GM21515 (cell line): ENCODE results near the gene NACAD.
"Not testable (repeated sequence)": the region's sequence is repeated elsewhere in the genome, so short reads cannot be mapped to it uniquely, and the experiment has no call there.

Source experiments
- ATAC-seq: cut with Tn5 transposase; IDR thresholded peaks from one replicate; pipeline ENCODE4 v1.9.1; 2021; ENCODE audit not compliant: unreplicated experiment

Gene NACAD

GRCh38 chr7:45060295-45060694 is 28.5 kb downstream of the NACAD start:
- ATAC-seq: no peak

DNA sequence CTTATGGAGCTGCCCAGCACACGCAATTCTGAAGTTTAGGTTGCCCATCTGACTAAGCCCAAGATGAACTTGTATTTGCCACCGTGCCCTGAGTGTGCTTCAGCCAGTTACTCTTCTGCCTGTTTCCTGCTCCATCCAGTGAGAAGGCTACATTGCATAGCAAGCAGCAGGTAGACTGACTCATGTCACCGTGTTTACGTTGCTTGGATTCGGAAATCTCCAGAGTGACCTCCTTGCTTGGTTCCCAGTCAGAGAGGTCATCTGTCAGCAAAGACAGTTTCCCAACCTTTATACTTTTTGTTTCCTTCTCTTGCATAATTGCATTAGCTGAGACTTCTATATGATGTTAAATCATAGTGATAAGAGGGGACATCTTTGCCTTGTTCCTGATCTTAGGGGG is 30.9 kb downstream of the NACAD start:
- no peak for ATAC-seq

GRCh38 chr7:45055594-45056219 is 33.1 kb downstream of the NACAD start:
- ATAC-seq: no peak

DNA sequence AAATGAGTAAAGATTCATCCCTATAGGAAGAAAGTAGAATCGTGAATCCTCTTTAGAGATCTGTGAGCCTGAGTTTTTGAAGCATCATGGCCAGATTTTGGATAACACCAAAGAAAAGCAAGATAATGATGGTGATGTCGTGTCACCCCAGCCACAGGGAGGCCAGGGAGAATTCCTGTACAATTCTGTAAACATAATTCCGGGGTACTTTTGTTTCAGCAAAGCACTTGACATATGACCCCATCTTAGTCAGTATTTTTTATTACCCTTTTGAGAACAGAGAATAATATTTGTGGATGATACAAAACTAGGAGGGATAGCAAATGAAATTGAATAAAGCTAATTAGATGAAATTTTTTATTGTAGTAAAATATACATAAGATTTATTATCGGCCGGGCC is 33.8 kb downstream of the NACAD start:
- no peak for ATAC-seq

DNA sequence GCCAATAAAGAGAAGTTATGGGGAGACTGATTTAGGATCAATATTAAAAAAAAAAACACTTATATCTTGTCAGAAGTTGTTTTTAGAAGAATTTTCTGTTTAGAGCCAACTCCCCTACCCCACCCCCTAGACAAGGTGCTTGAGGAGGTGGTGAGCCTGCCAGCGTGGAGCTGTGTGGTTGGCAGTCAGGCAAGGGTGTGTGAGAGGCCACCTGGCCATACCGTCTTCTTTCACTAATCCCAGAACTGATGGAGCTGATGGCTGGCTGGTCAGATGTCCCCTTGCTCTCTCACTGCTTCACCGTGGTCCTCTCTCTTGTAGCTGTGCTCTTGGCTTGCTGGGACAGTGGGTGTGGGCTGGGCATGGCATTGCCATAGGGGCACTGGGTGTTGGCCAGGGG is 34.3 kb downstream of the NACAD start:
- ATAC-seq: no peak

GRCh38 chr7:45053941-45054340 is 34.8 kb downstream of the NACAD start:
- no peak for ATAC-seq

GRCh38 chr7:45053401-45053800 is 35.4 kb downstream of the NACAD start:
- no peak for ATAC-seq

DNA sequence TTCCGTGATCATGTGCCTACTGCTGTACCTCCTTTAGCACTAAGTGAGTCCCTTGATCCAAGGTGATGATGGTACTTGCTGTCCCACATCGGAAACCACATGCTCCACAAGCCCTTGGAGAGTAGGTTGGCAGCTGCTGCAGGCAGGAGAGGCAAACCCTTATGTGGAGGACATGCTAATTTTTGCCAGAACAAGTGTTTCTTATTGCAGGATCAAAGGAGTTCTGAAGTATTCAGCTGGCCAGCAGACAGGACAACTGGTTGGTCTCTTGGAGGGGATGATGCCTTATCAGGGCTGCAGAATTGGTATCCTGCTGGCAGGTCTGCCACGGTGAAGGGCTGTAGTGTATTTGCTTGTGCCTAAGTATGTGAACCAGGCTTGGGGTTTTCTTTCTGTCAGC is 36.8 kb downstream of the NACAD start:
- no peak for ATAC-seq

DNA sequence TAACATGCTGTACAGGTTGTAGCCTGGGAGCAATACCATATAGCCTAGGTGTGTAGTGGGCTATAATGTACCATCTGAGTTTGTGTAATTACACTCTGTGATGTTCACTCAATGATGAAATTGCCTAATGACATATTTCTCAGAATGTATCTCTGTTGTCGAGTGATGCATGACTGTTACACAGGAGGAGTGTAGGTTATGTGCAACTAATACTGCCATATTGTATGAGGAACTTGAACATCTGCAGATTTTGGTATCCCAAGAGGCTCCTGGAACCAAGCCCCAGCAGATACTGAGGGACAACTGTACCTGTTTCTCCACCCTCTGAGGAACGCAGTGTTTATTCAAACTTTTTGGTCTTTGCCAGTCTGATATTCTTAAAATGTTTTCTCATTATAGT is 38.6 kb downstream of the NACAD start:
- no peak for ATAC-seq

- ATAC-seq: no peak
These were observed 40.0 kb downstream of the NACAD start for GRCh38 chr7:45048748-45049147.

- no peak for ATAC-seq
These were observed 44.4 kb downstream of the NACAD start for GRCh38 chr7:45044338-45044737.

- ATAC-seq: no peak
These were observed 49.7 kb downstream of the NACAD start for GRCh38 chr7:45039106-45039505.

GRCh38 chr7:45037876-45038275 is 50.9 kb downstream of the NACAD start:
- ATAC-seq: no peak

GRCh38 chr7:45036796-45037195 is 52.0 kb downstream of the NACAD start:
- no peak for ATAC-seq

DNA sequence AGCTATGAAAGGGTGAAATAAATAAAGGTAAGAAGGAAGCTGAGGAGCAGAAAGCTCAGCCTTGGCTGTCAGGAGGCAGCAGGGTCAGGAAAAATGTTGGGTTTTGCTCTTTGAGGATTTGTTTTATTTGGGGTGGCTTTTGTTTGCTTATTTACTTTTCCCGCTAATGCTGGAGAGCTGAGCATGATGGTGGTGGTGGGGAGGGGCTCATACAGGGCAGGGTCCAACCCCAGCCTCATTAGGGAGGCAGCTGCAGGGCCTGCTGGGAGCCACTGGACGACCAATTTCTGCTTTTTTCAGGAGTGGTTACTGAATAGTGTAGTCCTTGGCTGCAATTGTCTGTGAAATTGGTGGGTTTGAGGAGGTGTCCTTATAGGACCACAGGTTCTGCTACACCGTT is 52.5 kb downstream of the NACAD start:
- ATAC-seq: no peak

DNA sequence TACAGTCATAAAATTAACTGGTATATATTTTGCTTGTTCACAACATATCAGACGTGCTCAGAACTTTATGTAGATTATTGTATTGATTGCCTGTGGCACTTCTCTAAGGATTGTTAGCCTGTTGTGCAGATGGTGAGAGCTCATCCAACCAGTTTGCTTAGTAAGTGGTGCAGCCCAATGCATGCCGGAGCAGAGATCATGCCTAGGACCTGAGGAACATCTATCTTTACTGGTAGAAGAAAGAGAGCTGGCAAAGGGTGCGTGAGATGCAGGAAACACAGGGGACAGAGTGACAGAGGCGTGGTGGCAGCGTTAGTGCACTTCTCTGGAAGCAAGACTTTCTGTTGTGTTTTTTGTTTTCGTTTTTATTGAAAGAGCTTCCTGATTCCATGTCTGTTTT is 52.9 kb downstream of the NACAD start:
- no peak for ATAC-seq

GRCh38 chr7:45035371-45035770 is 53.4 kb downstream of the NACAD start:
- ATAC-seq: no peak

DNA sequence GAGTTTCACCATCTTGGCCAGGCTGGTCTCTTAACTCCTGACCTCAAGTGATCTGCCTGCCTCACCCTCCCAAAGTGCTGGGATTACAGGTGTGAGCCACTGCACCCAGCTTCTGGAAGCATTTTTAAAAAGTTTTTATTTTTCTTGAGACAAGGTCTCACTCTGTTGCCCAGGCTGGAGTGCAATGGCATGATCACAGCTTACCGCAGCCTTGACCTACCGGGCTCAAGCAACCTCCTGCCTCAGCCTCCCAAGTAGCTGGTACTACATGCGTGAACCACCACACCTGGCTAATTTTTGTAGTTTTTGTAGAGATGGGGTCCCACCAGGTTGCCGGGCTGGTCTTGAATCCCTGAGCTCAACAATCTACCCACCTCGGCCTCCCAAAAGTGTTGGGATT is 54.1 kb downstream of the NACAD start:
- not testable (repeated sequence) for ATAC-seq

DNA sequence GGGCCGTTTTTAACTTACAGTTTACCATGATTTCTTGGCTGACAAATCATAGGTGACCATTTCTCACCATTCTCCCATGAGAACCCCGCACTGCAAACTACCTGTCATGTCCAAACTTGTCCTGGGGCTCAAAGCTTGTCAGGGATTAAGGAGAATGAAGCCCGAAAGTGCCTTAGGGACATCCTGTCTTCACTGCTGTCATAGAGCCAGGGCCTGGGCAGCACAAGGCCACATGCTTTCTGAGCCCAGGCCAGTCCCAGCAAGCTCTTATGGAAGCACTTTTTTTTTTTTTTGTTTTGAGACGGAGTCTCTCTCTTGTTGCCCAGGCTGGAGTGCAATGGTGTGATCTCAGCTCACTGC is 54.9 kb downstream of the NACAD start:
- no peak for ATAC-seq

DNA sequence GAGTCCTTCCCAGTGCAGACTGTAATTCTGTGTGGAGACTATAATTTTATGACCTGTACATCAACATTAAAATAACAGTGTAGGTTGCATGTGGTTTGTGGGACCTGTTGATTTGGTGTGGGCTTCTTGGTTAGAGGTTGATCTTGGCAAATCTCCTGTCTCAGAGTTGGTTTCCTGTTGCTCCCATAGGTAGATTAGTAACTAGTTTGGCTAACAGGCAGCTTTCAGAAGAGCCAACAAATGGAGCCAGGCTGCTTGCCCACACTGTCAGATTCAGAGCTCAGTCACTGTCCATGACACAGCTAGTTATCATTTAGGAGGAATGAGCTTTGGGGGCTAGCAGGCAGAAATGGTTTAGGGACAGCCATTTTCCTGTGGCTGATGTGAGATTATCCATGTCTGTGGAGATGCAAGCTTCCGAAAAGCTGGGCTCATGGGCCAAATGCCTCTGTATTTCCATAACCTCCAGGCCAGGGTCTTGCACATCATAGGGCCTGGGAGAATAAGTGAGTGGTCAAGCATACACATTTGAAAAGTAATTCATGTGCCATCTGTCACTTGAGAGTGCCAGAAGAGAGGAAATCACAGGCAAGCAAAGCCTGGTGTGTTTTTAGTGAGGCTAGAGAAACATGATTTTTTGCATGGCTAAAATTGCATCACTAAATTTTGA is 55.4 kb downstream of the NACAD start:
- no peak for ATAC-seq

- ATAC-seq: no peak
These were observed 56.3 kb downstream of the NACAD start for GRCh38 chr7:45032421-45032820.

DNA sequence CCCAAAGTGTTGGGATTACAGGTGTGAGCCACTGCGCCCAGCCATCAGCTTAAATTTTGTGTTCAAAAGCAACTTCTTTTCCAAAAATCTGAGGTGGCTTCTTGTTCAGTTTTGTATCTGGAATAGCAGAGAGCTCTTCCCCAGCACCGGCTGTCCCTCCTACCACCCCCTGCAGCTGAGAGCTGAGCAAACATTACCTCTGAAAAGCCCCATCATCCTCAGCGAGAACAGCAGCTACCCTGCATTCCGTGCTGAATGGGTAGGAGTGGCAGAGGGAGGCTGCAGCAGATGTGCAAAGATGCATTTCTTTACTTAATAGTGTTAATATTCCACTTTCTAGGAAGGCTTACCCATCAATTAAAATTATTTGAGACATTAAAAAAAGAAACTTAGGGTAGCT is 56.9 kb downstream of the NACAD start:
- no peak for ATAC-seq
